ENCODE data around the gene SNTG2.

GRCh38 chr2:1017827-1018226, 67.2 kb downstream of the SNTG2 start:
- TF ChIP-seq POLR2AphosphoS5 (IDR thresholded peaks at IDR 0.05) (no peak), CTCF (IDR thresholded peaks at IDR 0.05) (no peak)

Data from esophagus muscularis mucosa (tissue), 3 donors.